Measurements from ENCODE around the gene PDGFA.

DNA sequence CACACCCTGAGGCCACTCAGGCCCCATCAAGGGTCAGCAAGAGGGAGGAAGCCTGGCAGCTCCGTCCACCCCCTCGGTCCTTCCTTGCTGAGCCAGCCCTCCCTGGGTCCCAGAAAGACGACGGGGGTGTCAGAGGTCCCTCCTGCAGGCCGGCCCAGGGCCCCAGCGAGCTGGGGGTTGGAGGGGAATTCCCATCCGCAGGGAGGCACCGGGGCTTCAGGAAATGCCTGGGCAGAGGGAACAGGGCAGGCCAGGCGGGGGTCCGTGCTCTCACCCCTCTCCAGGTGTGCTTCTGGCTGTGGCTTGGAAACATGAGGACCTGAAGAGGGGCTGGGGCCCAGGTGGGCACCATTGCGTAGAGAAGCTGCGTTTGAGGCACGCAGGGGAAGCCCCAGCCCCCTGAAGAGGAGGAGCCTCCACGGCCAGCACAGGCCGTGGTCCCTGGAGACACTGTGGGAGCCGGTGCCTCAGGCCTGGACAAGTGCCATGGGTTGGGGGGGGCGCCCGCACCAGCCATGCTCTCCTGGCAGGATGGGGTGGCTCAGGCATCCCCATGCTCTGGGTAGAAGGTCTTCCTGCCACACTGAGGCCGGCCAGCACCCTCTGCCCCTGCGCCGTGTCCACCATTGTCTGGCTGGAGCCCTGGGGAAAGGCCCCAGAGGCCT lies 66.7 kb downstream of the PDGFA start:
- TF ChIP-seq SIN3A (IDR thresholded peaks at IDR 0.05; ENCODE audit: borderline replicate concordance, insufficient read depth, low read length), result no peak
- no peak for TF ChIP-seq POLR2AphosphoS5 (IDR thresholded peaks at IDR 0.05; ENCODE audit: low read depth, low read length)
- TF ChIP-seq, protein P1, sequence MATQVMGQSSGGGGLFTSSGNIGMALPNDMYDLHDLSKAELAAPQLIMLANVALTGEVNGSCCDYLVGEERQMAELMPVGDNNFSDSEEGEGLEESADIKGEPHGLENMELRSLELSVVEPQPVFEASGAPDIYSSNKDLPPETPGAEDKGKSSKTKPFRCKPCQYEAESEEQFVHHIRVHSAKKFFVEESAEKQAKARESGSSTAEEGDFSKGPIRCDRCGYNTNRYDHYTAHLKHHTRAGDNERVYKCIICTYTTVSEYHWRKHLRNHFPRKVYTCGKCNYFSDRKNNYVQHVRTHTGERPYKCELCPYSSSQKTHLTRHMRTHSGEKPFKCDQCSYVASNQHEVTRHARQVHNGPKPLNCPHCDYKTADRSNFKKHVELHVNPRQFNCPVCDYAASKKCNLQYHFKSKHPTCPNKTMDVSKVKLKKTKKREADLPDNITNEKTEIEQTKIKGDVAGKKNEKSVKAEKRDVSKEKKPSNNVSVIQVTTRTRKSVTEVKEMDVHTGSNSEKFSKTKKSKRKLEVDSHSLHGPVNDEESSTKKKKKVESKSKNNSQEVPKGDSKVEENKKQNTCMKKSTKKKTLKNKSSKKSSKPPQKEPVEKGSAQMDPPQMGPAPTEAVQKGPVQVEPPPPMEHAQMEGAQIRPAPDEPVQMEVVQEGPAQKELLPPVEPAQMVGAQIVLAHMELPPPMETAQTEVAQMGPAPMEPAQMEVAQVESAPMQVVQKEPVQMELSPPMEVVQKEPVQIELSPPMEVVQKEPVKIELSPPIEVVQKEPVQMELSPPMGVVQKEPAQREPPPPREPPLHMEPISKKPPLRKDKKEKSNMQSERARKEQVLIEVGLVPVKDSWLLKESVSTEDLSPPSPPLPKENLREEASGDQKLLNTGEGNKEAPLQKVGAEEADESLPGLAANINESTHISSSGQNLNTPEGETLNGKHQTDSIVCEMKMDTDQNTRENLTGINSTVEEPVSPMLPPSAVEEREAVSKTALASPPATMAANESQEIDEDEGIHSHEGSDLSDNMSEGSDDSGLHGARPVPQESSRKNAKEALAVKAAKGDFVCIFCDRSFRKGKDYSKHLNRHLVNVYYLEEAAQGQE (IDR thresholded peaks at IDR 0.05; ENCODE audit: insufficient read depth in 1 of 2, low read depth in 2 of 2, low read length in 2 of 2), result no peak
- TF ChIP-seq TAF1 (IDR thresholded peaks at IDR 0.05; ENCODE audit: borderline replicate concordance, insufficient read depth, low read length), result no peak
- TF ChIP-seq FOXP2 (optimal IDR thresholded peaks at IDR 0.05; ENCODE audit: borderline replicate concordance, extremely low read depth, extremely low read length, insufficient read depth), result no peak
